NCI-H345 treated with DMSO at 0.1 percent for 48 hours (cell line): ENCODE data around the gene SPO11.

Experiments
- DNase-seq: peaks from one replicate; lab custom pipeline; 2025; ENCODE audit not compliant: unreplicated experiment; lab: John Stamatoyannopoulos, UW

The SPO11 gene

GRCh38 chr20:57329608-57330221 lies at the start of gene SPO11:
TSS of gene SPO11 (plus strand) at chr20:57329803. CDS start at chr20:57329868, 65 bp downstream.
- no peak for DNase-seq

- DNase-seq: peak; percentile 73
Measured at GRCh38 chr20:57280221-57280620, 49.4 kb upstream of the SPO11 start.

- DNase-seq: no peak
Measured at GRCh38 chr20:57281900-57282299, 47.7 kb upstream of the SPO11 start.

- no peak for DNase-seq
Measured at GRCh38 chr20:57282670-57283361, 46.8 kb upstream of the SPO11 start.

- no peak for DNase-seq
Measured at GRCh38 chr20:57283860-57284259, 45.7 kb upstream of the SPO11 start.

GRCh38 chr20:57287007-57287880 lies 42.4 kb upstream of the SPO11 start:
- DNase-seq: no peak

- DNase-seq: no peak
Measured at GRCh38 chr20:57287901-57288300, 41.7 kb upstream of the SPO11 start.

- no peak for DNase-seq
Measured at GRCh38 chr20:57288651-57289277, 40.8 kb upstream of the SPO11 start.

- no peak for DNase-seq
Measured at GRCh38 chr20:57289391-57290177, 40.0 kb upstream of the SPO11 start.

GRCh38 chr20:57290178-57290484 lies 39.5 kb upstream of the SPO11 start:
- DNase-seq: no peak

GRCh38 chr20:57291003-57291402 lies 38.6 kb upstream of the SPO11 start:
- no peak for DNase-seq

- no peak for DNase-seq
Measured at GRCh38 chr20:57291694-57292093, 37.9 kb upstream of the SPO11 start.

GRCh38 chr20:57292611-57293010 lies 37.0 kb upstream of the SPO11 start:
- DNase-seq: no peak

GRCh38 chr20:57293995-57294394 lies 35.6 kb upstream of the SPO11 start:
- no peak for DNase-seq

- DNase-seq: no peak
Measured at GRCh38 chr20:57294550-57294949, 35.1 kb upstream of the SPO11 start.

GRCh38 chr20:57298457-57298856 lies 31.1 kb upstream of the SPO11 start:
- DNase-seq: no peak

- DNase-seq: peak; percentile 41
Measured at GRCh38 chr20:57301026-57301425, 28.6 kb upstream of the SPO11 start.

- DNase-seq: no peak
Measured at GRCh38 chr20:57306747-57307146, 22.9 kb upstream of the SPO11 start.

GRCh38 chr20:57308451-57309271 lies 20.9 kb upstream of the SPO11 start:
- DNase-seq: no peak

GRCh38 chr20:57309544-57310115 lies 20.0 kb upstream of the SPO11 start:
- no peak for DNase-seq
